GM13976 (cell line): Measurements from ENCODE around the gene RPL26.

Experiments used
- DNase-seq: peaks from one replicate; pipeline ENCODE4 v3.0.0; 2012; ENCODE audit warnings: low spot score
- in situ Hi-C: fragments of 300-500 bp; cut with MboI; formaldehyde crosslinking; loops from one replicate; pipeline ENCODE4 v1.12.0; 2022; ENCODE audit warnings: low sequenced_read_pairs, mixed read lengths, inconsistent platforms; ENCODE audit not compliant: unreplicated experiment
- TF ChIP-seq, protein P1 (sequence below): IDR thresholded peaks from 2 replicates; pipeline ENCODE4 v1.5.1; 2012; ENCODE audit warnings: borderline replicate concordance, mild to moderate bottlenecking; ENCODE audit not compliant: insufficient read depth; ENCODE audit errors: extremely low read depth, missing control alignments, control extremely low read depth

Gene RPL26

DNA sequence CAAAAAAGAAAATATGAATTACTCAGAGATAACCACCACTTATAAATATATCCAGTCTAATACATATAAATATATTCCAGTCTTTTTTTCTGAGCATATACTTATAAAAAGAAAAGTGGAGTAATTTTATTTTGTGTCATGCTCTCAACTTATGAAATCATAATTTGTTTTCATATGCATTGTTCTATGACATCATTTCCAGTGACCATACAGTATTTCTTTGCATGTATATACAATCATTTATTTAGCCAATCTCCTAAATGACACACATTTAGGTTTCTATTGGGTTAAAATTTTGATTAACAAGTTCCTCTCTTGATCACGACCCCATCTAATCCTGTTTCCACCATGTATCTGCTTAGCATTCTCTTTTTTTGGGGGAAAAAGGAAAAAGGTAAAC, 36.3 kb upstream of the RPL26 start:
- TF ChIP-seq, protein P1, sequence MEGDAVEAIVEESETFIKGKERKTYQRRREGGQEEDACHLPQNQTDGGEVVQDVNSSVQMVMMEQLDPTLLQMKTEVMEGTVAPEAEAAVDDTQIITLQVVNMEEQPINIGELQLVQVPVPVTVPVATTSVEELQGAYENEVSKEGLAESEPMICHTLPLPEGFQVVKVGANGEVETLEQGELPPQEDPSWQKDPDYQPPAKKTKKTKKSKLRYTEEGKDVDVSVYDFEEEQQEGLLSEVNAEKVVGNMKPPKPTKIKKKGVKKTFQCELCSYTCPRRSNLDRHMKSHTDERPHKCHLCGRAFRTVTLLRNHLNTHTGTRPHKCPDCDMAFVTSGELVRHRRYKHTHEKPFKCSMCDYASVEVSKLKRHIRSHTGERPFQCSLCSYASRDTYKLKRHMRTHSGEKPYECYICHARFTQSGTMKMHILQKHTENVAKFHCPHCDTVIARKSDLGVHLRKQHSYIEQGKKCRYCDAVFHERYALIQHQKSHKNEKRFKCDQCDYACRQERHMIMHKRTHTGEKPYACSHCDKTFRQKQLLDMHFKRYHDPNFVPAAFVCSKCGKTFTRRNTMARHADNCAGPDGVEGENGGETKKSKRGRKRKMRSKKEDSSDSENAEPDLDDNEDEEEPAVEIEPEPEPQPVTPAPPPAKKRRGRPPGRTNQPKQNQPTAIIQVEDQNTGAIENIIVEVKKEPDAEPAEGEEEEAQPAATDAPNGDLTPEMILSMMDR = no peak
- in situ Hi-C loops = loop anchor here (10.0 to 25.0 kb wide), 2 partner anchors 325 to 568 kb away; partner anchors contain the start of gene CCDC42
- no peak for DNase-seq

DNA sequence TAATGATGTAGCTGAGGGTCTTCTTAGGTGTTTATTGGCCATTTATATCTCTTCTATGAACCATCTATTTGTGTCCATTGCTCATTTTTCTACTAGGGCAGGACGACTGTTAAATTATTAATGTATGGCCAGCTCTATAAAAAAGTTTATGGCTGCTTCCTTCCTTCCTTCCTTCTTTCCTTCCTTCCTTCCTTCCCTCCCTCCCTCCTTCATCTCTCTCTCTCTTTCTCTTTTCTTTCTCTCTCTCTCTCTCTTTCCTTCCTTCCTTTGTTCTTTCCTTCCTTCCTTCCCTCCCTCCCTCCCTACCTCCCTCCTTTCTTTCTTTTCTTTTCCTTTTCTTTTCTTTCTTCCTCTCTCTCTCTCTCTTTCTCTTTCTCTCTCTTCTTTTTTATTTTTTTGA, 35.5 kb upstream of the RPL26 start:
- DNase-seq = no peak
- in situ Hi-C loops = loop anchor here (10.0 to 25.0 kb wide), 2 partner anchors 326 to 569 kb away; partner anchors contain the start of gene CCDC42
- TF ChIP-seq, protein P1 = no peak

DNA sequence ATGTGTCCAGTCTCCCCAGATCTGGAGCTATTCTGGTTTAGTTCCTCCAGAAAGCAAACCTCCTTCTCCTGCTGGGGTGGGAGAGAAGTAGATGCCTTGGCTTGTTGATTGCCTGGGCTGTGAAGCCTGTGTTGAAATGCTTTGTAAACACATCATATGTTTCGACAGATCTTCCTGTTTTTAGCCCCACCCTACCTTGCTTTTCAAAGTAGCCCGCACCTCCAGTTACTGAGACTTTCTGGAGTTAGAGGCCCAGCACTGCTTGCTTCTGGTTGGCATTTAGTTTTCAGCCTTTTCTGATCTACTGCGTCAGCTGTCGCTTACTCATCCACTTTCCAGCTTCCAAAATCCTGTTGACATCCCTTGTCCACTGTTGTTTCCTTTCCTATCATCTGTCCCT, 34.8 kb upstream of the RPL26 start:
- in situ Hi-C loops = loop anchor here (10.0 to 25.0 kb wide), 2 partner anchors 327 to 569 kb away; partner anchors contain the start of gene CCDC42

GRCh38 chr17:8413938-8414337, 30.9 kb upstream of the RPL26 start:
- DNase-seq = no peak
- in situ Hi-C loops = loop anchor here (10.0 to 25.0 kb wide), 2 partner anchors 331 to 573 kb away; partner anchors contain the start of gene CCDC42

More for the DNA sequence above, 34.8 kb upstream of the RPL26 start:
- TF ChIP-seq, protein P1 = no peak
- DNase-seq = no peak

DNA sequence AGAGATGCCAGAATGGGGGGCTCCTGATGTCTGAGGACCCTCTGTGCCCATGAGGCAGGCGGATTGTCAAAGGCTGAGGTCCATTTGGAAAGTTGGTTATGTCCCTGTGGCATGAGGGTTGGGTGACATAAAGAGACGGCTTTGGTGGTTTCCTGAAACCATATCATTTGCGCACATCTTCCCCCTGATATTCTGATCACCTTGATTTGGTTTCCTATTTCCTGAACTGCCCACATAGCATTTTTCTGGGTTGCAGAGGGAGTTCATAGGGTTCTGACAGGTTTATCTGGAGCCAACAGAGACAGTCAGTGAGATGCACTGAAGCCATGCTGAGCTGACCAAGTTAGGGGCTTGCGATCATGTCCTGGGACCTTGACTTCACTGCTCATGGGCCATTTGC, 30.3 kb upstream of the RPL26 start:
- no peak for DNase-seq
- TF ChIP-seq, protein P1 = no peak
- in situ Hi-C loops = loop anchor here (10.0 to 25.0 kb wide), 2 partner anchors 331 to 574 kb away; partner anchors contain the start of gene CCDC42

More at GRCh38 chr17:8413938-8414337, 30.9 kb upstream of the RPL26 start:
- TF ChIP-seq, protein P1 = no peak

- no peak for DNase-seq
- in situ Hi-C loops = loop anchor here (10.0 to 25.0 kb wide), 2 partner anchors 333 to 575 kb away; partner anchors contain the start of gene CCDC42
- TF ChIP-seq, protein P1 = no peak
Measured at GRCh38 chr17:8412089-8412488, 29.1 kb upstream of the RPL26 start.

DNA sequence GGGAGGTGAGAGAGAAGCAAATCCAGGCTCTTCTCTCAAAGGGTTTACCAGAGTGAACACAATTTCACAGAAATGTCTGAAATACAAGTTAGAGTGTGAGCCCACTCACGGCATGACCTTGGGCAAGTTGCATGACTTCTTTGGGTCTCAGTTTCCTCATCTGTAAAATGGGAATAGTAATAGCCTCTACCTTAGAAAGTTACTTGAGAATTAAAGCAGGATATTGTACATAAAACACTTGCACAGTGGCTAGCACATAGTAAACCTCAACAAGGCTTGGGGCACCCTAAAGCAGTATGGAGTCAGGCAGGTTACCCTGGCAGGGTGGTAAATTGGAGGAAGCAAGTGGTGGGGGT, 27.9 kb upstream of the RPL26 start:
- in situ Hi-C loops = loop anchor here (10.0 to 25.0 kb wide), 2 partner anchors 334 to 576 kb away; partner anchors contain the start of gene CCDC42

More for the DNA sequence above, 27.9 kb upstream of the RPL26 start:
- DNase-seq = no peak
- TF ChIP-seq, protein P1 = no peak
